Superior temporal gyrus (tissue), 1 donor: Measurements from ENCODE around the gene NTRK2.

Experiments used
- DNase-seq: peaks from one replicate; pipeline ENCODE4 v3.0.0-alpha.2; 2016; ENCODE audit errors: extremely low spot score

NTRK2 gene

DNA sequence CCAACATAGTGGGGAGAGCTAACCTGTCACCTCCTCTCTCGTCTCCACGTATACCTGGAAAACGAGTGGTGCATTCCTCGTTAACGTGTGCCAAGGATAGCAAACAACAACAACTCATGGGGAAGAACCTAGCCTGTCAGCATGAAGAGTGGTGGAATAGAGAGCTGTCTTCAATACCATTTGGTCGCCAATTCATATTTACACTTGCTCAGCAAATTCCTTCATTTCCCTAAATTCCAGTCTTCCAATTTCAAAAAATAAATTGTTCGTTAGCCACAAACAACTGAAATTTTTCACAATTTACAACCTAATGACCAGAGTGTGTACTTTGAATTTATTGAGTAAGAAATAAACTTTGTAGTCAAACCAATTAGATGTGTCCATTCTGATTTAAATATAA lies 344.8 kb downstream of the NTRK2 start:
- DNase-seq = no peak

DNA sequence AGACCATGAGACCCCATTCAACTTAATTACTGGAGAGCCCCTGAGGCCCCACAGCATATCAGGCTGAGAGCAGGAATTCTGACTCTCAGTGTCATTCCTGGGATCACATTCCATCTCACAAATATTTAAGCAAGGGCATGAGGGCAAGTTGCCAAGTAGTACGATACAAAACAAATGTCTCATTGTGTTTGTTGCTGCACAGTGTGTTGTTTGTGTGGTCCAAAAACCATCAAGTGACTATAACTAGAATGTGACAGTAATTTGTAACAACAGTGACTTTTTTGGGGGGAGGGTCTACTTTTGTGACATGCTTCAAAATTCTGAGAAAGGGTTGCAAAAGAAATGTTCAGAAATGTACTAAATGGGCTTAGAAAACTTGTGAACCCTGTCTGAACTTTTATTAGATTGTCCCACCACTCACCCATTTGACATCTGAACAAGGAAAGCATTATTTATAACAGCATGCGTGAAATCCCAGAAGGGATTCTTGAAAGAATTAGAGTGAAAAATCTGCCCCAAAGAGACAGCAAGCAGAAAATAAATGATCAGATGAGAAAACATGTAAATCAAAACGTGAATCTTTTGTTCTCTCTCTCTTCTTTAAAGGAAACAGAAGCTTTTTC lies 347.0 kb downstream of the NTRK2 start:
- DNase-seq = peak; percentile 90

DNA sequence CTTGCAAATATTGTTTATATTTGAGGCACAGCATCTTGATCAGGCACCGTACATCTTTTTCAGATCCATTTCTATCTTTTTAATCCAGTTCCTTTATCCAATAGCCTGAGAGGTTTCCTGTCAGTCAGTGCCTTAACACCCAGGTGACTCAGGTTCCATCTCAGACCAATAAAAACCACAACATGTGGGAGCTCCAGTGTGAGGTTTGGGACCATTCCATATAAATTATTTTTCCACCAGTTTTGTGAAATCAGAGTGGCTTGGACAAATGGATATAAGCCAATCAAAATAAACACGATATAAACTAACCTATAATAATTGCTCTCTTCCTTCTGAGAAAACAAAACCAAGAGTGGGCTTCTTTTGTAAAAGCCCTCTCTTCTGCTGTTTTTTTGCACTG lies 351.3 kb downstream of the NTRK2 start:
- DNase-seq = no peak

GRCh38 chr9:85021686-85022085 lies 352.2 kb downstream of the NTRK2 start:
- DNase-seq = no peak

DNA sequence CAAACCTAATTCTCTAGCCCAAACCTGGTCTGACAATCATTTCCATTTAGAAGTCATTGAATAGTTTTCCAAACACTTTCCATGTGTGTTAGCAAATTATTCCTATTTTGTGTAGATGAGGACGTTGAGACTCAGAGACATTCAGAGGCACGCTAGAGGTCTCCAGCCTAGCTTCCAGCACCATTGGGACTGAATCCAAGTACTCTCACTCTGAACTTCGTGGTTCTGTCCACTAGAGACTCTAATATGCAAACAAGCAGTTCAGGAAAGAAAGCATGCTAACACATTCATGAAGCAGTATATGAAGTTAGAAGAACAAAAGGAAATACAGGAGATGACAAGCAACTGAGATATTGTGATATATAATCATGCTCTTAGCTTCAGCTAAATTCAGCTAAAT lies 354.8 kb downstream of the NTRK2 start:
- DNase-seq = peak; percentile 94

GRCh38 chr9:85025638-85026037 lies 356.1 kb downstream of the NTRK2 start:
- DNase-seq = no peak

GRCh38 chr9:85027870-85028269 lies 358.3 kb downstream of the NTRK2 start:
- DNase-seq = no peak

DNA sequence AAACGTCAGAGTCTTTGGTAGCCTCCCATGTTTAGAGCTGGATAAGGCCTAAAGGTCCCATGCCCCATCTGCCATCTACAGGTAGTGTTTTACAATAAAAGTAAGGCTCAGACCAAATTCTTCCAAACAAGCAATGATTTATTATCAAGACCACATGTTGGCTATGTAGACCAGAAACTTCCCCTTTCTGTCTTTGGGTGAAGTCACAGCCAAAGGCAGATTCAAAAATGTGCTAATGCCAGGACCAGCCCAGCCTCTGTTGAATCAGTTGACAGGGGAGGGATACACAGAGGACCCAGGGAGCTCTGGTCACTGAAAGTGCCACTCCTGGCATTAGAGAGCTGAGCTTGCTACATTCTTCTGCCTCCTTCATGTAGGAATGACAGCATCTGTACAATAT lies 360.8 kb downstream of the NTRK2 start:
- DNase-seq = no peak

DNA sequence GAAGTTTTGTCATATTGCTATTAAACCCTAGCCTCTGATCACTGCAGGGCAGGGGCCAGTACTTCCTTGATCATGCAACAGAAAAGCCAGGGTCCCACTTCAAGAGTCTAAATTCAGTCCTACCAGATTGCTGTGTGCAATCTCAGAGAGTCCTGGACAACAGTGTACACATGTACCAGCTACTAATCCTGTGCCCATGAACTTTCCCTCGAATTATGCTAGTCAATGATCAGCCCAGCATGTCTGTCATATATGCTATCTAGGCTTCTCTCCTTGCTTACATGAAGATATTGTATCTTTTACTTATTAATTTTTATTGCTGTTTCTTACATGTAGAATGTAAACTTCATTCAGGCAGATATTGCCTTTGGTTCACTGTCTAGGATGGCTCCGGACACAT lies 367.0 kb downstream of the NTRK2 start:
- DNase-seq = no peak

GRCh38 chr9:85038061-85038460 lies 368.5 kb downstream of the NTRK2 start:
- peak; percentile 95 for DNase-seq

DNA sequence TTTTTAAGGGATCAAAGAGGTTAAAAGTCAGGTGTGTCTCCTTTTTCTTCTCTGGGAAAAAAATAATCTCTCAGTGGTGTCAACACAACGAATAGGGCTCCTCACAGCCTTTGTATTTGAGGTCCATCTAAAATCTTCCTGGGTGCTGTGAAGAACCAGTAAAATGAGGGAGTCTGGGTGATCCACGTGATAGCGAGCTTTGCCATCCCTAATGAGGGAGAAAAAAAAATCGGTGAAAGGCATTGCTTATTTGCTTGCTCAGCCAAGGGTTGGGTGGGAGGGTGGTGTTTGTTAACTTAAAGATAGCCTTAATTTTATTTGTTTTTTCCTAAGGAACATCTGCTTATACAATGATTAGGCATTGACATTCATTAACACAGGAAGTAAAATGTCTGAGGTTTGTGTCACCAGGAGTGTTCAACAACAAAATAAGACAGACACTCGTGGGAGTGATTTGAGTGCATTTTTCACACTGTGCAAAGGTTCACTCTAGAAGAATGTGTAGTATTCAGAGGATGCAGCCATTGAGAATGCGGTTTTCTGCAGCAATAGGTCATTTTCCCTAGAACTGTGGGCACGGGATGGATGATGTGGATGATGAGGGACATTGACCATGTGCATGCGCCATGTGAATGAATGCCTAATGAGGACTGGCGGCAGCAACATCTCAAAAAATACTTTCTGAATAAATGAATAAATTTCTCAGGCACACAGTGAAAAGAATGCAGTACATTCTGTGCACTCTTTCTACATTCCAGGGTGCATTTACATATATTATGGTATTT lies 369.5 kb downstream of the NTRK2 start:
- DNase-seq = peak; percentile 91

DNA sequence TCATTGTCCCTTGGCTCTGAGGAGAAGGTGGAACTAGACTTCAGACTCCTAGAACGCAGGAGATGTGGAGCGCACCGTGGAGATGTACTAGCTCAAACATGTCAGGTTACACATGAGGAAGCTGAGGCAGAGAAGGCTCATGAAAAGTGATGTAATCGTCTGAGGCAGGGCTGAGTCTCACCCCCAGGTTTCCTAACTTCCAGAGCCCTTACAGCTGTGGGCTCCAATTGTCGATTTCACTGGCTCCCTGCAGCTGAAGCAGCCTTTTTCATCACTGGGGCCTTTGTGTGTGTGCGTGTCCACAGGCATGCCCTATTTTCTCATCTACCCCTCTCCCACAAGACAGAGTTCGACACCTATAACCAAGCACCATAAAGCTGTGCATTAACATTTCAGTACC lies 370.6 kb downstream of the NTRK2 start:
- peak; percentile 89 for DNase-seq

DNA sequence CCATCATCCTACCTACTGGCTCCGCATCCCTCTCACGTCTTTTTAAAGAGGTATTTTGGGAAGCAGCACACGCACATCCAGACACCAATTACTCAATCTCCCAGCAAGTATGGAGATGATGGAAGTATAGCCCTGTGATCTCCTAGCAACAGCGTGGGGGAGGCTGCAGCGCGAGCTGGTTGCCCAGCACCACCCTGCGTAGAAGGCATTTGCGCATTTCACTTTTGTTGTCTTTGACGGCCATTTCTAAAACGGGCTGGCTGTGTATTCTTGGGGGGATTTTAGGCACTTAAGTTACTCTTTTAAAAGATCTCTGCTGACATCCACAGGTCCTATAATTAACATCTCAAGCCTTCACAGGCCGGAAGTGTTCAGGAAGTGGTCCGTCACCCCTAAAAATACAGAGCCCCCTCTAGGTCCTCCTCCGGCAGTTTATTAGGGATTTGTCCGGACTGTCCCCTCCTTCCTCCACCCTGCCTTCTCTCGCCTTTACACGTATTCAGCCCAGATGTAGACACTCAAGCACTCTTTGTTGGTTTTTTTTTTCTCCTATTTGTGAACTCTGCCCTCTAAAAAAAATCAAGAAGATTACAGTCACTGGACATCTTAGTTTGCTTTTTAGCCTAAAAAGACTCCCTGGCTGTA lies 371.4 kb downstream of the NTRK2 start:
- peak; percentile 93 for DNase-seq

GRCh38 chr9:85041466-85042137 lies 372.1 kb downstream of the NTRK2 start:
- DNase-seq = no peak

GRCh38 chr9:85042981-85043647 lies 373.6 kb downstream of the NTRK2 start:
- DNase-seq = no peak

DNA sequence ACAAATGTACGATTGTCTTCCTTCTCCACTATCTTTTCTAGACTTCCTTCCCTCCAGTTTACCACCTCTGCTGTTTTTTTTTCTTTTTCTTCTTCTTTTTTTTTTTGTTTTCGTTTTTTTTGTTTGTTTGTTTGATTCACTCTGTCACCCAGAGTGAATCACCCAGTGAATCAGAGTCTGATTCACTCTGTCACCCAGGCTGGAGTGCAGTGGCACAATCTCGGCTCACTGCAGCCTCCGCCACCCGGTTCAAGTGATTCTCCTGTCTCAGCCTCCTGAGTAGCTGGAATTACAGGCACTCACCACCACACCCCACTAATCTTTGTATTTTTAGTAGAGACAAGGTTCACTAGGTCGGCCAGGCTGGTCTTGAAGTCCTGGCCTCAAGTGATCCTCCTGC lies 375.7 kb downstream of the NTRK2 start:
- DNase-seq = no peak

- no peak for DNase-seq
These were observed 376.9 kb downstream of the NTRK2 start for GRCh38 chr9:85046475-85046874.

DNA sequence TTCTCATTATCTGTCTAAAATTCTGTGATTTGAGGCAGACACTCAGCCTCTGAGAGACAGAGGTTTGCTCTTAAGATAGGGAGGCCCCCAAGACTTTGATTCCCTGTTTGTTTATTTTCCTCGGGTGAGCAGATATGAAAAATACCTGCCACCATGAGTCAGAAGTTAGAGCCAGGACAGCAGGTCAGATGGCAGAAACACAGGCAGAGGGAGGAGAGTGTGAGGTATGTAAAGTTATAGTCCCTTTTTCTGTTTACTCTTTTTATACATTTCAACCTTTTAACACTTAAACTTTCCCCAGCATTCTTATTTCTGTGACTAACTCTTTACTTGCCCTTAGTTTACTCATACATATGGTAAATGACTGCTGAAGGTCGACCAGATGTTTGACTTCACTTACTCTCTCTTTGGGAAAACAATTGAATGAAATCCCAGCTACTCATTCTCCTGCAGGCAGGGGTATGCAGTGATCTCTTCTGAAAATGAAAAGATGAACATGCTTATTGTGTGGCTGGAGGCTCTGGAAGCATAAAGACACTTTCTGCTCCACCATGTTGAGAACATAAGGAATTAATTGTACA lies 383.8 kb downstream of the NTRK2 start:
- DNase-seq = no peak

- DNase-seq = no peak
These were observed 384.5 kb downstream of the NTRK2 start for GRCh38 chr9:85054017-85054416.

DNA sequence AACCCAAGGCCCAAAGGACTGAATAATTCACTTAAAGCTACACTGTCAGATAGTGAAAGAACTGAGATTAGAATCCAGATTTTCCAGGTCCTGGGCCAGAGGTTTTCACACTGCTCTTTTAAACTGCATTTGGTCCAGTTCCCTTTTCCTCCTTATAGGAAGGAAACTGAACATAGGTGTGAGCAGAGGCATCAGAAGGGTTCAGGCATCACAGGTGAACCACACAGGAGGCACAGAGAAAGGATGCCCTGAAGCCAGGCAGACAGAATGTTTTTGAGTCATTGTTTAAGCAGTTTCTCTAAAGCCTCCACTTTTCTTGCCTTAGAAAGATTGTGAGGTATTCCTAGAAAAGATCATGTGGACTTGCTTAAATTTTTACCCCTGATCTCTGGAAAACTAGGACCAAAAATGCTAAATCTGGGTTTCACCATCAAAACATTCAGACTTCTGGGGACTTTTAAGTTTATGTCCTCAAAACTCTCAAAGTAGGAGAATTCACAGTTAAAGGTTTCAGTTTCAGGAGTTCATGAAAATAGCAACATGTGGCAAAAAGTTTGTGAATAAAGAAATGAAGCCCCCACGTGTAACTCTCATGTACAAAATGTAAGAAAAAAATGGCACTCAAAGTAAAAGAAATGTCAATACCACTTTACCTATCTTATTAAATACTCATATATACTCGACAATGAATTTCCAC lies 386.1 kb downstream of the NTRK2 start:
- DNase-seq = no peak

DNA sequence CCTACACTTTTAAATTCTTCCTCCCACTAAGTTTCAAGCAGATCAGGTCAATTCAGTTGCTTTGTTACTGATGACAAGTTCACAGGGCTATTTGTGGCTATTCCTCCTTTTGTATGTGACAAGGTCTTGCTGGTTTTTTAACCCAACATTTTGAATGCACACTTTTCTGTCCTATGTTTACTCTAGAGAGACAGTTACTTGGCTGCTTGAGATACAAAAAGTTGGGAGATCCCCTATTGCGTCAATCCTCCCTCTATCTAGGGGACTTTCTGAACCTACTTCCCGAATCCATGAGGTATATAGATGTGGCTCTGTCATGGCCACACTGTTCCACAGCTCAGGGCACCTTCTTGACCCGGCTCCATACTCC lies 386.7 kb downstream of the NTRK2 start:
- no peak for DNase-seq
